ENCODE data around the gene SLC22A1. TPM values are rescaled to one million over a fixed set of nuclear protein-coding genes. Genes with fewer than 3 reads are reported as not detected.

Gene SLC22A1
- total and polyA plus RNA-seq, 2 donors (not counting 3 experiments of a cell fraction or from before 2014, with no cell fraction given): 0.04 TPM; not detected in 1

GRCh38 chr6:160110586-160111123 lies 11.0 kb upstream of the SLC22A1 start:
- FAIRE-seq (no peak), DNase-seq (ENCODE audit: low read depth, low spot score) (no peak)
- Histone ChIP-seq H3K9me1 (replicated peaks; ENCODE audit: control insufficient read depth, extremely low read depth, insufficient read depth, low read length) (no peaks in the 10 kb centered on the region), H3K27ac (ENCODE audit: insufficient read depth, low read depth, low read length) (no peak overlapping the region), H2AFZ (ENCODE audit: low read depth, low read length) (no peak overlapping the region), H3K4me2 (ENCODE audit: insufficient read depth, low read length) (no peak overlapping the region), H3K9me3 (replicated peaks; ENCODE audit: control insufficient read depth, insufficient read depth, low read length) (no peaks in the 10 kb centered on the region), H3K9ac (replicated peaks; ENCODE audit: extremely low read depth, insufficient read depth, low read length) (no peak overlapping the region), H3K4me1 (ENCODE audit: control insufficient read depth, extremely low read depth, insufficient read depth, low read length) (no peaks in the 10 kb centered on the region), H3K36me3 (ENCODE audit: control insufficient read depth in 2 of 2, extremely low read depth in 1 of 2, insufficient read depth in 2 of 2, low read length in 2 of 2) (no peaks in the 10 kb centered on the region), H3K4me3 (replicated peaks in 1 of 3; ENCODE audit: insufficient read depth in 1 of 3, low read depth in 1 of 3, low read length in 3 of 3) (no peak overlapping the region), H3K79me2 (ENCODE audit: control insufficient read depth, insufficient read depth, low read length) (no peaks in the 10 kb centered on the region), H3K27me3 (ENCODE audit: control insufficient read depth in 2 of 2, insufficient read depth in 2 of 2, low read length in 2 of 2) (no peaks in the 10 kb centered on the region), H4K20me1 (replicated peaks; ENCODE audit: control insufficient read depth, extremely low read depth, insufficient read depth, low read length) (no peaks in the 10 kb centered on the region)
- ChIA-PET CTCF (no interaction called here), POLR2A (no interaction called here)
- dilution Hi-C loops (cut with MboI; ENCODE audit: extremely low pct_ligation_motif_present, low sequenced_read_pairs): no loop called here
- BruUV-seq (replicated peaks): no TSS peak
- TF ChIP-seq EZH2 (IDR thresholded peaks at IDR 0.05; ENCODE audit: borderline replicate concordance, low read depth, low read length, severe bottlenecking): no peak
- TF ChIP-seq JUN (IDR thresholded peaks at IDR 0.05; ENCODE audit: borderline replicate concordance, insufficient read depth, insufficient read length, low read depth): no peak
- no peak for TF ChIP-seq POLR2A (IDR thresholded peaks at IDR 0.05; ENCODE audit: low read depth, low read length)
- TF ChIP-seq MYC (IDR thresholded peaks at IDR 0.05; ENCODE audit: low read depth, low read length): no peak
- TF ChIP-seq MAX (IDR thresholded peaks at IDR 0.05; ENCODE audit: insufficient read depth, insufficient read length): no peak
- no peak for TF ChIP-seq GATA2 (IDR thresholded peaks at IDR 0.05; ENCODE audit: insufficient read depth, insufficient read length, low read depth, low read length)
- no peak for TF ChIP-seq CTCF (IDR thresholded peaks at IDR 0.05; ENCODE audit: extremely low read depth in 1 of 2, insufficient read depth in 1 of 2, low read depth in 1 of 2, low read length in 2 of 2)
- no peak for TF ChIP-seq FOS (IDR thresholded peaks at IDR 0.05; ENCODE audit: borderline replicate concordance, insufficient read depth, low read length)
- no peak for TF ChIP-seq POLR2AphosphoS5 (IDR thresholded peaks at IDR 0.05; ENCODE audit: insufficient read depth, low read depth, low read length)
- intact Hi-C loops (cut with micrococcal nuclease): no loop called here

Measured in endothelial cell of umbilical vein (primary cell).